Astrocyte (in vitro differentiated cells and primary cell): ENCODE results near the gene ZDHHC20. TPM values are rescaled to one million over a fixed set of nuclear protein-coding genes. Genes with fewer than 3 reads are reported as not detected.

Experiments
- DNase-seq: peaks from one replicate; pipeline ENCODE4 v3.0.0-alpha.2; 2010; ENCODE audit warnings: low read depth
- FAIRE-seq: peaks from 2 replicates; lab custom pipeline; 2011; peaks lifted over from hg19 to GRCh38; lab: Jason Lieb, UNC
- H2AFZ ChIP-seq: 2 replicates; pipeline ENCODE4 v1.6.0; 2012; ENCODE audit warnings: low read depth, low read length, inconsistent platforms
- H3K27ac ChIP-seq: 2 replicates; pipeline ENCODE4 v1.5.1; 2011; ENCODE audit warnings: low read depth, low read length, inconsistent platforms
- H3K27me3 ChIP-seq: 2 replicates; pipeline ENCODE4 v1.6.0; 2011; ENCODE audit warnings: low read length, inconsistent platforms; ENCODE audit not compliant: insufficient read depth
- H3K36me3 ChIP-seq: 2 replicates; pipeline ENCODE4 v1.5.1; 2011; ENCODE audit warnings: low read length, inconsistent platforms; ENCODE audit not compliant: insufficient read depth
- H3K4me1 ChIP-seq: 2 replicates; pipeline ENCODE4 v1.5.1; 2011; ENCODE audit warnings: low read length, inconsistent platforms; ENCODE audit not compliant: insufficient read depth
- H3K4me2 ChIP-seq: 2 replicates; pipeline ENCODE4 v1.6.0; 2012; ENCODE audit warnings: low read length, inconsistent platforms
- H3K4me3 ChIP-seq: 2 replicates; pipeline ENCODE4 v1.5.1; 2011; ENCODE audit warnings: low read depth, mild to moderate bottlenecking, low read length, inconsistent platforms; ENCODE audit not compliant: insufficient read depth
- H3K79me2 ChIP-seq: 2 replicates; pipeline ENCODE4 v1.6.0; 2012; ENCODE audit warnings: mild to moderate bottlenecking, low read length, inconsistent platforms; ENCODE audit not compliant: insufficient read depth
- H3K9ac ChIP-seq: 2 replicates; pipeline ENCODE4 v1.6.0; 2012; ENCODE audit warnings: mild to moderate bottlenecking, low read length, inconsistent platforms
- H3K9me3 ChIP-seq: 2 replicates; pipeline ENCODE4 v1.5.1; 2012; ENCODE audit warnings: low read depth, mild to moderate bottlenecking, low read length, inconsistent platforms; ENCODE audit not compliant: insufficient read depth
- H4K20me1 ChIP-seq: 2 replicates; pipeline ENCODE4 v1.6.0; 2012; ENCODE audit warnings: low read length, inconsistent platforms; ENCODE audit not compliant: insufficient read depth
- H3K27ac Mint-ChIP-seq: one replicate; pipeline ENCODE4 v1.8.0; 2021; ENCODE audit warnings: mild to moderate bottlenecking, mixed read lengths; ENCODE audit not compliant: unreplicated experiment
- H3K27me3 Mint-ChIP-seq: one replicate; pipeline ENCODE4 v1.8.0; 2021; ENCODE audit warnings: low read depth, mixed read lengths; ENCODE audit not compliant: unreplicated experiment
- H3K36me3 Mint-ChIP-seq: one replicate; pipeline ENCODE4 v1.8.0; 2021; ENCODE audit warnings: low read depth, mixed read lengths; ENCODE audit not compliant: unreplicated experiment
- H3K4me1 Mint-ChIP-seq: one replicate; pipeline ENCODE4 v1.8.0; 2021; ENCODE audit warnings: low read depth, mixed read lengths; ENCODE audit not compliant: unreplicated experiment
- H3K4me3 Mint-ChIP-seq: one replicate; pipeline ENCODE4 v1.8.0; 2021; ENCODE audit warnings: mild to moderate bottlenecking, moderate library complexity, mixed read lengths; ENCODE audit not compliant: unreplicated experiment
- H3K9me3 Mint-ChIP-seq: one replicate; pipeline ENCODE4 v1.8.0; 2021; ENCODE audit warnings: mild to moderate bottlenecking, mixed read lengths; ENCODE audit not compliant: unreplicated experiment
- CTCF ChIP-seq: IDR thresholded peaks from 2 replicates; pipeline ENCODE4 v1.5.1; 2011; ENCODE audit warnings: low read depth, mild to moderate bottlenecking, inconsistent platforms, low read length, moderate library complexity; ENCODE audit not compliant: insufficient read depth
- EZH2 ChIP-seq: IDR thresholded peaks from 2 replicates; pipeline ENCODE4 v1.6.1; 2012; ENCODE audit warnings: mild to moderate bottlenecking, low read length, inconsistent platforms; ENCODE audit not compliant: insufficient read depth
- total RNA-seq: library from RNA; stranded (reverse); gene quantifications from 2 replicates; pipeline ENCODE4 v1.2.1, GENCODE V29; 2021

ZDHHC20 gene
- total RNA-seq, 1 donor from 2014 or later, result 64.3 TPM

GRCh38 chr13:21436582-21436981 lies 22.5 kb downstream of the ZDHHC20 start:
- Histone ChIP-seq H3K79me2 (peaks cover 74% of the 10 kb centered on the region), H4K20me1 (peaks cover 4% of the 10 kb centered on the region), H3K4me1 (peaks cover 11% of the 10 kb centered on the region), H3K9ac (no peak overlapping the region), H3K27ac (no peak overlapping the region), H3K9me3 (no peaks in the 10 kb centered on the region), H3K4me2 (no peak overlapping the region), H3K27me3 (no peaks in the 10 kb centered on the region), H2AFZ (no peak overlapping the region), H3K4me3 (no peak overlapping the region), H3K36me3 (no peaks in the 10 kb centered on the region)
- no peak for DNase-seq
- Mint-ChIP-seq H3K4me3 (no peak overlapping the region), H3K27me3 (no peaks in the 10 kb centered on the region), H3K4me1 (peaks cover 12% of the 10 kb centered on the region), H3K36me3 (peaks cover 11% of the 10 kb centered on the region), H3K27ac (no peak overlapping the region), H3K9me3 (peaks cover 2% of the 10 kb centered on the region)
- no peak for FAIRE-seq
- TF ChIP-seq EZH2 (no peak), CTCF (no peak)

GRCh38 chr13:21435687-21436151 lies 23.4 kb downstream of the ZDHHC20 start:
- Histone ChIP-seq H3K9me3 (no peaks in the 10 kb centered on the region), H3K27ac (peak overlapping the region; percentile 34), H3K4me2 (peak overlapping the region; percentile 62), H3K4me1 (peaks cover 11% of the 10 kb centered on the region), H2AFZ (no peak overlapping the region), H3K27me3 (no peaks in the 10 kb centered on the region), H3K4me3 (no peak overlapping the region), H4K20me1 (peaks cover 4% of the 10 kb centered on the region), H3K9ac (no peak overlapping the region), H3K79me2 (peaks cover 76% of the 10 kb centered on the region), H3K36me3 (no peaks in the 10 kb centered on the region)
- DNase-seq (peak; percentile 92), FAIRE-seq (peak; percentile 73)
- peaks cover 2% of the 10 kb centered on the region for H3K9me3 Mint-ChIP-seq
- H3K4me1 Mint-ChIP-seq, result peaks cover 12% of the 10 kb centered on the region
- TF ChIP-seq CTCF (no peak), EZH2 (no peak)
- no peaks in the 10 kb centered on the region for H3K27me3 Mint-ChIP-seq
- H3K36me3 Mint-ChIP-seq, result peaks cover 11% of the 10 kb centered on the region
- peak overlapping the region; percentile 9 for H3K4me3 Mint-ChIP-seq
- peak overlapping the region; percentile 70 for H3K27ac Mint-ChIP-seq

GRCh38 chr13:21435231-21435630 lies 23.9 kb downstream of the ZDHHC20 start:
- H2AFZ ChIP-seq, result no peak overlapping the region

More at GRCh38 chr13:21435231-21435630, 23.9 kb downstream of the ZDHHC20 start:
- Histone ChIP-seq H3K4me1 (peaks cover 11% of the 10 kb centered on the region), H3K4me2 (peak overlapping the region; percentile 62), H3K79me2 (peaks cover 79% of the 10 kb centered on the region), H3K36me3 (no peaks in the 10 kb centered on the region), H3K9me3 (no peaks in the 10 kb centered on the region), H3K4me3 (no peak overlapping the region), H3K27ac (no peak overlapping the region), H3K9ac (no peak overlapping the region), H3K27me3 (no peaks in the 10 kb centered on the region), H4K20me1 (peaks cover 6% of the 10 kb centered on the region)
- H3K27me3 Mint-ChIP-seq, result no peaks in the 10 kb centered on the region
- DNase-seq (no peak), FAIRE-seq (no peak)
- peak overlapping the region; percentile 31 for H3K4me3 Mint-ChIP-seq
- H3K27ac Mint-ChIP-seq, result peak overlapping the region; percentile 70
- no peak for TF ChIP-seq EZH2
- no peak for TF ChIP-seq CTCF
- peaks cover 12% of the 10 kb centered on the region for H3K4me1 Mint-ChIP-seq
- H3K36me3 Mint-ChIP-seq, result peaks cover 11% of the 10 kb centered on the region
- H3K9me3 Mint-ChIP-seq, result peaks cover 2% of the 10 kb centered on the region
